Measurements from ENCODE around the gene AK4. TPM values are rescaled to one million over a fixed set of nuclear protein-coding genes. Genes with fewer than 3 reads are reported as not detected.

The AK4 gene
- total and polyA plus RNA-seq, 2 donors from 2014 or later: 47.6 to 131 TPM

GRCh38 chr1:65247419-65248359 lies 99.7 kb downstream of the AK4 start:
- peaks cover 3 to 10% (median 7%) of the 10 kb centered on the region in 3 donors for H3K4me1 ChIP-seq (ENCODE audit: control insufficient read depth in 2 of 3, insufficient read depth in 2 of 3, low read depth in 1 of 3, low read length in 3 of 3)
- TF ChIP-seq, protein P1, sequence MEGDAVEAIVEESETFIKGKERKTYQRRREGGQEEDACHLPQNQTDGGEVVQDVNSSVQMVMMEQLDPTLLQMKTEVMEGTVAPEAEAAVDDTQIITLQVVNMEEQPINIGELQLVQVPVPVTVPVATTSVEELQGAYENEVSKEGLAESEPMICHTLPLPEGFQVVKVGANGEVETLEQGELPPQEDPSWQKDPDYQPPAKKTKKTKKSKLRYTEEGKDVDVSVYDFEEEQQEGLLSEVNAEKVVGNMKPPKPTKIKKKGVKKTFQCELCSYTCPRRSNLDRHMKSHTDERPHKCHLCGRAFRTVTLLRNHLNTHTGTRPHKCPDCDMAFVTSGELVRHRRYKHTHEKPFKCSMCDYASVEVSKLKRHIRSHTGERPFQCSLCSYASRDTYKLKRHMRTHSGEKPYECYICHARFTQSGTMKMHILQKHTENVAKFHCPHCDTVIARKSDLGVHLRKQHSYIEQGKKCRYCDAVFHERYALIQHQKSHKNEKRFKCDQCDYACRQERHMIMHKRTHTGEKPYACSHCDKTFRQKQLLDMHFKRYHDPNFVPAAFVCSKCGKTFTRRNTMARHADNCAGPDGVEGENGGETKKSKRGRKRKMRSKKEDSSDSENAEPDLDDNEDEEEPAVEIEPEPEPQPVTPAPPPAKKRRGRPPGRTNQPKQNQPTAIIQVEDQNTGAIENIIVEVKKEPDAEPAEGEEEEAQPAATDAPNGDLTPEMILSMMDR (IDR thresholded peaks at IDR 0.05; ENCODE audit: borderline replicate concordance, extremely low read depth, insufficient read depth): no peak
- no peaks in the 10 kb centered on the region for H3K9me3 ChIP-seq (ENCODE audit: control insufficient read depth in 2 of 3, insufficient read depth in 1 of 3, low read length in 3 of 3)
- no peaks in the 10 kb centered on the region for H3K27me3 ChIP-seq (ENCODE audit: control insufficient read depth, insufficient read depth, low read length)
- FAIRE-seq: no peak
- no peak overlapping the region for H3K9ac ChIP-seq (ENCODE audit: low read length in 3 of 3)
- peak in 4 of 5 donors; percentile 27 to 87 (median 56) for DNase-seq
- no peak overlapping the region for H3K4me3 ChIP-seq (ENCODE audit: low read length in 3 of 3)
- H3K27ac ChIP-seq (ENCODE audit: low read depth in 2 of 2, low read length in 2 of 2): peak overlapping the region in 1 of 2 donors; percentile 85
- H3K36me3 ChIP-seq (ENCODE audit: control insufficient read depth in 2 of 3, insufficient read depth in 3 of 3, low read length in 3 of 3): no peaks in the 10 kb centered on the region
- intact Hi-C loops (cut with DNase I): no loop called here

- TF ChIP-seq, protein P1 (IDR thresholded peaks at IDR 0.05; ENCODE audit: borderline replicate concordance, extremely low read depth, insufficient read depth): no peak
- Histone ChIP-seq H3K9ac (ENCODE audit: low read length in 3 of 3) (no peak overlapping the region), H3K9me3 (ENCODE audit: control insufficient read depth in 2 of 3, insufficient read depth in 1 of 3, low read length in 3 of 3) (no peaks in the 10 kb centered on the region), H3K36me3 (ENCODE audit: control insufficient read depth in 2 of 3, insufficient read depth in 3 of 3, low read length in 3 of 3) (no peaks in the 10 kb centered on the region), H3K27me3 (ENCODE audit: control insufficient read depth, insufficient read depth, low read length) (no peaks in the 10 kb centered on the region), H3K4me1 (ENCODE audit: control insufficient read depth in 2 of 3, insufficient read depth in 2 of 3, low read depth in 1 of 3, low read length in 3 of 3) (peaks cover 3 to 15% (median 15%) of the 10 kb centered on the region in 3 donors), H3K27ac (ENCODE audit: low read depth in 2 of 2, low read length in 2 of 2) (no peak overlapping the region), H3K4me3 (ENCODE audit: low read length in 3 of 3) (no peak overlapping the region)
- no peak for DNase-seq
- no peak for FAIRE-seq
- intact Hi-C loops (cut with DNase I): no loop called here
Observed at GRCh38 chr1:65250826-65251225, 102.8 kb downstream of the AK4 start.

DNA sequence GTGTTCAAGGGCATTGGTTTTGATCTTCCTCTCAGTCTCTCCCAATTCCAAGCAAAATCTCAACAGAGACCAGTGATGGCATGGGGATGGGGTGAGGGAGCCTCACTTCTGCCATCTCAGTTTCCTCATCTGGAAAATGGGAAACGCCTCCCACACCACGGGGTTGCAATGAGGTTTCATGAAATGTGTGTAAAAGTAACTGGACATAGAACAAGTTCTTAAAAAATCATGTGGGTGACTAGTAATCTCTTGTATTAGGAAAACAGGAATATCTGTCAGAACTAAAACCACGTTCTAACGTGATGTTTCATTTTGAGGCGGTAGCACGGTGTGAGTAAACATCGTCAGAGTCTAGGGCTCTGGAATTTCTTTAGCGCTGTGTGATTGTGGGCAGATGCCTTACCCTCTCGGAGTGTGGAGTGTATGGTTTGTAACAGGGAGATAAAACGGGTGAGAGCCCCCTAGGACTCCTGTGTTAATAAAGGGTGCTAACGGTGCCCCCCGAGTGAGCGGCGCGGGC lies 105.9 kb downstream of the AK4 start:
- Histone ChIP-seq H3K36me3 (ENCODE audit: control insufficient read depth in 2 of 3, insufficient read depth in 3 of 3, low read length in 3 of 3) (no peaks in the 10 kb centered on the region), H3K9ac (ENCODE audit: low read length in 3 of 3) (peak overlapping the region; percentile 12 to 73 (median 19)), H3K27ac (ENCODE audit: low read depth in 2 of 2, low read length in 2 of 2) (no peak overlapping the region), H3K4me3 (ENCODE audit: low read length in 3 of 3) (peak overlapping the region; percentile 69 to 74 (median 73)), H3K9me3 (ENCODE audit: control insufficient read depth in 2 of 3, insufficient read depth in 1 of 3, low read length in 3 of 3) (no peaks in the 10 kb centered on the region), H3K4me1 (ENCODE audit: control insufficient read depth in 2 of 3, insufficient read depth in 2 of 3, low read depth in 1 of 3, low read length in 3 of 3) (peaks cover 0 to 8% (median 7%) of the 10 kb centered on the region in 3 donors), H3K27me3 (ENCODE audit: control insufficient read depth, insufficient read depth, low read length) (no peaks in the 10 kb centered on the region)
- no peak for FAIRE-seq
- intact Hi-C loops (cut with DNase I): no loop called here
- TF ChIP-seq, protein P1 (IDR thresholded peaks at IDR 0.05; ENCODE audit: borderline replicate concordance, extremely low read depth, insufficient read depth): no peak
- no peak for DNase-seq

Data from kidney (tissue), 14 donors.